CD4-positive, alpha-beta T cell (primary cell): ENCODE measurements around the gene CD200R1L. TPM values are rescaled to one million over a fixed set of nuclear protein-coding genes. Genes with fewer than 3 reads are reported as not detected.
"Not testable (repeated sequence)": the region's sequence is repeated elsewhere in the genome, so short reads cannot be mapped to it uniquely, and the experiment has no call there.

Experiments used
- ATAC-seq: fragments of 200-7000 bp; cut with Tn5 transposase; one replicate; pipeline ENCODE4 v1.10.0; 2022; ENCODE audit warnings: mild to moderate bottlenecking; ENCODE audit not compliant: poor library complexity
- CTCF ChIA-PET: fragments of 350-600 bp; sonication (Branson Sonifier 250); formaldehyde crosslinking; loops from one replicate; lab custom pipeline; 2021; ENCODE audit warnings: antibody characterized with exemption, inconsistent platforms; lab: Charles Lee
- POLR2A ChIA-PET: fragments of 350-600 bp; sonication (Branson Sonifier 250); formaldehyde crosslinking; loops from one replicate; lab custom pipeline; 2021; ENCODE audit warnings: antibody characterized with exemption, inconsistent platforms; lab: Charles Lee
- DNase-seq, 14 experiments: peaks; one replicate each; pipeline ENCODE4 v3.0.0-alpha.2; 2013 to 2020; ENCODE audit warnings: mixed read lengths in 2 of 14
- H3K27ac ChIP-seq, 2 donors: one replicate each; pipeline versions ENCODE4 v1.5.1 to v1.7.0; 2013; ENCODE audit warnings: low read length in 2 of 2, low read depth in 1 of 2, mild to moderate bottlenecking in 1 of 2
- H3K27me3 ChIP-seq, 2 experiments: 1 replicate in 1 of 2; 2 replicates in 1 of 2; pipeline versions ENCODE4 v1.6.1 to v1.7.0; 2013; ENCODE audit warnings: low read length in 2 of 2, control low read depth in 1 of 2, mild to moderate bottlenecking in 1 of 2, moderate library complexity in 1 of 2; ENCODE audit not compliant: insufficient read depth in 2 of 2, control insufficient read depth in 1 of 2
- H3K36me3 ChIP-seq: one replicate; pipeline ENCODE4 v1.6.1; 2013; ENCODE audit warnings: low read length, control low read depth; ENCODE audit not compliant: insufficient read depth
- H3K4me1 ChIP-seq: one replicate; pipeline ENCODE4 v1.6.1; 2013; ENCODE audit warnings: low read length, control low read depth; ENCODE audit not compliant: insufficient read depth
- H3K4me3 ChIP-seq: one replicate; pipeline ENCODE4 v1.5.1; 2013; ENCODE audit warnings: mild to moderate bottlenecking, low read length, moderate library complexity
- H3K9me3 ChIP-seq, 2 experiments: 1 replicate in 1 of 2; 2 replicates in 1 of 2; pipeline versions ENCODE4 v1.6.1 to v1.7.0; 2013; ENCODE audit warnings: low read length in 2 of 2, mild to moderate bottlenecking in 2 of 2, control low read depth in 1 of 2, moderate library complexity in 1 of 2; ENCODE audit not compliant: control insufficient read depth in 1 of 2, insufficient read depth in 1 of 2
- H3K27ac Mint-ChIP-seq: one replicate; pipeline ENCODE4 v1.8.0; 2020; ENCODE audit warnings: mixed read lengths
- H3K27me3 Mint-ChIP-seq: one replicate; pipeline ENCODE4 v1.8.0; 2021; ENCODE audit warnings: mixed read lengths
- H3K36me3 Mint-ChIP-seq: one replicate; pipeline ENCODE4 v1.8.0; 2021; ENCODE audit warnings: low read depth, mixed read lengths
- H3K4me1 Mint-ChIP-seq: one replicate; pipeline ENCODE4 v1.8.0; 2021; ENCODE audit warnings: low read depth, mixed read lengths
- H3K4me3 Mint-ChIP-seq: one replicate; pipeline ENCODE4 v1.8.0; 2020; ENCODE audit warnings: mild to moderate bottlenecking, mixed read lengths
- H3K9me3 Mint-ChIP-seq: one replicate; pipeline ENCODE4 v1.8.0; 2020; ENCODE audit warnings: mixed read lengths
- intact Hi-C, 2 experiments: fragments of 100-400 bp; cut with DNase I in 1 of 2; cut with micrococcal nuclease in 1 of 2; formaldehyde crosslinking; loops; one replicate each; pipeline versions ENCODE4 v1.15.1 to v1.9.0; 2023 to 2025; cut with DNase I, micrococcal nuclease
- total RNA-seq, 174 experiments: library from RNA in 2 of 174; stranded (reverse) in 2 of 174; gene quantifications; one replicate each; pipeline ENCODE4 v1.2.3 and lab custom pipeline; 2021 to 2026
- TF ChIP-seq, protein P1 (sequence below): fragments of 200-600 bp; IDR thresholded peaks from one replicate; pipeline ENCODE4 v1.8.0; 2022; ENCODE audit warnings: antibody characterized with exemption, mild to moderate bottlenecking

The CD200R1L gene
- total RNA-seq, 2 experiments from 2014 or later = 0.17 TPM; not detected in 1

DNA sequence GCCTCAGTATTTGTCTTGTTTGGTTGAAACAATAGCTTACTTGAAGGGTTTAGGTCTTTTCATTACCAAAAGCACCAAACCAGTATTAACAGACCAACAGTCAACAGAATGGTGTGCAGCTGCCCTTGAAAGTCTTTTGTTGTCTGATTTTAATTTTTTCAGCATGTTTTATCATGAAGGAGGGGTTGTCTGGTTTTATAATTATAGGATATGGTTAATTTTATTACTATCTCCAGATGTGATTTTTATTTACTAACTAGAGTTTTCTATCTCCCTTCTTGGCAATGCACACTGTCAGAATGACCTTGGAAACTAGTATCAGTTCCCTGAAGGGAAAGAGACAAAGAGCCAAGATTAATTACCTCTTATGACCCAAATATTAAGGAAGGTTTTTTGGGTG lies 9.2 kb upstream of the CD200R1L start:
- TF ChIP-seq, protein P1, sequence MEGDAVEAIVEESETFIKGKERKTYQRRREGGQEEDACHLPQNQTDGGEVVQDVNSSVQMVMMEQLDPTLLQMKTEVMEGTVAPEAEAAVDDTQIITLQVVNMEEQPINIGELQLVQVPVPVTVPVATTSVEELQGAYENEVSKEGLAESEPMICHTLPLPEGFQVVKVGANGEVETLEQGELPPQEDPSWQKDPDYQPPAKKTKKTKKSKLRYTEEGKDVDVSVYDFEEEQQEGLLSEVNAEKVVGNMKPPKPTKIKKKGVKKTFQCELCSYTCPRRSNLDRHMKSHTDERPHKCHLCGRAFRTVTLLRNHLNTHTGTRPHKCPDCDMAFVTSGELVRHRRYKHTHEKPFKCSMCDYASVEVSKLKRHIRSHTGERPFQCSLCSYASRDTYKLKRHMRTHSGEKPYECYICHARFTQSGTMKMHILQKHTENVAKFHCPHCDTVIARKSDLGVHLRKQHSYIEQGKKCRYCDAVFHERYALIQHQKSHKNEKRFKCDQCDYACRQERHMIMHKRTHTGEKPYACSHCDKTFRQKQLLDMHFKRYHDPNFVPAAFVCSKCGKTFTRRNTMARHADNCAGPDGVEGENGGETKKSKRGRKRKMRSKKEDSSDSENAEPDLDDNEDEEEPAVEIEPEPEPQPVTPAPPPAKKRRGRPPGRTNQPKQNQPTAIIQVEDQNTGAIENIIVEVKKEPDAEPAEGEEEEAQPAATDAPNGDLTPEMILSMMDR = no peak
- POLR2A ChIA-PET = no interaction called here
- no peaks in the 10 kb centered on the region for H3K36me3 ChIP-seq
- CTCF ChIA-PET = no interaction called here
- no peak overlapping the region for H3K4me3 Mint-ChIP-seq
- peaks cover 29% of the 10 kb centered on the region for H3K4me1 Mint-ChIP-seq
- H3K4me3 ChIP-seq = no peak overlapping the region
- H3K4me1 ChIP-seq = peaks cover 12% of the 10 kb centered on the region
- H3K27me3 ChIP-seq = no peaks in the 10 kb centered on the region
- peak overlapping the region; percentile 45 for H3K27ac Mint-ChIP-seq
- H3K27ac ChIP-seq = no peak overlapping the region
- DNase-seq (no peak), ATAC-seq (no peak)
- peaks cover 12% of the 10 kb centered on the region for H3K36me3 Mint-ChIP-seq
- no peaks in the 10 kb centered on the region for H3K27me3 Mint-ChIP-seq
- intact Hi-C loops = no loop called here
- peaks cover 0 to 12% of the 10 kb centered on the region in 2 experiments for H3K9me3 ChIP-seq
- H3K9me3 Mint-ChIP-seq = peaks cover 19% of the 10 kb centered on the region

DNA sequence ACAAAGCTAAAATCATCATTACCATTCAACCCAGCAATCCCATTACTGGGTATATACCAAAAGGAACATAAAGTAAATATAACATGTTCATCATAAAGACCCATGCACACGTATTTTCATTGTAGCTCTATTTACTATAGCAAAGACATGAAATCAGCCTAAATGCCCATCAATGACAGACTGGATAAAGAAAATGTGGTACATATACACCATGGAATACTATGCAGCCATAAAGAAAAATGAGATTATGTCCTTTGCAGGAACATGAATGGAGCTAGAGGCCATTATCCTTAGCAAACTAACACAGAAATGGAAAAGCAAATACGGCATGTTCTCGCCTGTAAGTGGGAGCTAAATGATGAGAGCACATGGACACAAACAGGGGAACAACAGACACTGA lies 8.4 kb upstream of the CD200R1L start:
- Mint-ChIP-seq H3K9me3 (peaks cover 22% of the 10 kb centered on the region), H3K36me3 (peaks cover 12% of the 10 kb centered on the region), H3K4me1 (peaks cover 29% of the 10 kb centered on the region)
- DNase-seq, H3K27ac ChIP-seq, intact Hi-C loops, H3K27me3 Mint-ChIP-seq, H3K4me3 Mint-ChIP-seq, H3K27me3 ChIP-seq, H3K4me3 ChIP-seq, ATAC-seq, H3K36me3 ChIP-seq, H3K27ac Mint-ChIP-seq, POLR2A ChIA-PET: not testable (repeated sequence)
- CTCF ChIA-PET = interaction anchor here (1.2 kb wide), 1 partner anchor 29 kb away, joined by 3 read pairs; no protein-coding TSS in a partner anchor
- Histone ChIP-seq H3K4me1 (peaks cover 12% of the 10 kb centered on the region), H3K9me3 (peaks cover 0 to 17% of the 10 kb centered on the region in 2 experiments)

DNA sequence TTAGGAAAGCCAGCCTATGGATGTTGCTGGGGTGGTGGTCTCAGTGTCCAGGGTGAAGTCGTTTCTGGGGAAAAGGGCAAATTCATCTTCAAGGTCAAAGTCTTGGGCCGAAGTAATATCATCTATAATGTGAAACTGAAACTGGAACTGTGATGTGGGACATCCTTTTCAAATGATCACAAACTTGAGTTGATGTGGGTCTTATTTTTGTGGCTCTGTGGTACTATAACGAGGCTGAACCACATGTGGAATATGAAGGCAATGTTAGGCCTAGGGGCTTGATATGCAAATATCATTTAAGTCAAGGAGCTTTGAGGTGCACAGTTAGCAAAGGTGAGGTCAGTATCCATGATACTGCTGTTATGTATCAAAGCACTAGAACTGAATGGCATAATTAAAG lies 1.5 kb upstream of the CD200R1L start:
- Mint-ChIP-seq H3K36me3 (peaks cover 12% of the 10 kb centered on the region), H3K4me1 (peaks cover 24% of the 10 kb centered on the region), H3K9me3 (peaks cover 26% of the 10 kb centered on the region), H3K4me3 (peak overlapping the region; percentile 15), H3K27ac (peak overlapping the region; percentile 9), H3K27me3 (no peaks in the 10 kb centered on the region)
- H3K27ac ChIP-seq = peak overlapping the region in 1 of 2 donors; percentile 44
- no peak overlapping the region for H3K4me3 ChIP-seq
- ChIA-PET POLR2A (interaction anchor here (1.4 kb wide), 1 partner anchor 75 kb away, joined by 3 read pairs; no protein-coding TSS in a partner anchor), CTCF (no interaction called here)
- H3K9me3 ChIP-seq = peaks cover 9 to 17% of the 10 kb centered on the region in 2 experiments
- TF ChIP-seq, protein P1 = no peak
- no peak for ATAC-seq
- no peaks in the 10 kb centered on the region for H3K27me3 ChIP-seq
- peak in 2 of 14 experiments; percentile 19 to 73 for DNase-seq
- H3K4me1 ChIP-seq = peaks cover 20% of the 10 kb centered on the region
- no peaks in the 10 kb centered on the region for H3K36me3 ChIP-seq
- intact Hi-C loops = no loop called here

DNA sequence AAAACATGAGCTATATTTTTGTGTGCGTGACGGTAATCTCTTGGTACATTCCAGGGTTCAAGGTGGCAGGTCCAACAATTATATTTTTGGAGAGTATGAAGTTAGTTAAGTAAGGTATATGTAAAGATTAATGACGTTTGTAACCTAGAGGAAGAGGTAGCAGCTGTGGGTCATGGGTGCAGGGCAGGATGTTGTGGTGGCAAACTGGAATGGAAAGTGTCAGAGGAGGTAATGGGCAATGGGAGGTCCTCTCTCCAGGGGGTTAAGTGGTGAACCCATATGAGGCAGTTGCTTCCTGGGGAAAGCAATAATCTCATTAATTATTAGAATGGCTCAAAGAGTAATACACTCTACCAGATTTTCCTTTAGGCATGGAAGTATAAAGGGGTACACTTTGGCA lies 1.0 kb upstream of the CD200R1L start:
- ChIA-PET POLR2A (interaction anchor here (0.6 to 1.4 kb wide), 3 partner anchors 18 to 74 kb away, joined by 3 to 6 read pairs (median 3); no protein-coding TSS in a partner anchor), CTCF (no interaction called here)
- H3K4me3 ChIP-seq = no peak overlapping the region
- peak overlapping the region; percentile 9 for H3K27ac Mint-ChIP-seq
- peak overlapping the region; percentile 15 for H3K4me3 Mint-ChIP-seq
- no peaks in the 10 kb centered on the region for H3K27me3 Mint-ChIP-seq
- TF ChIP-seq, protein P1 = no peak
- peaks cover 24% of the 10 kb centered on the region for H3K4me1 Mint-ChIP-seq
- peaks cover 26% of the 10 kb centered on the region for H3K9me3 Mint-ChIP-seq
- no peaks in the 10 kb centered on the region for H3K27me3 ChIP-seq
- ATAC-seq (peak; percentile 67), DNase-seq (peak in 5 of 14 experiments; percentile 29 to 88 (median 33))
- intact Hi-C loops = no loop called here
- H3K4me1 ChIP-seq = peaks cover 20% of the 10 kb centered on the region
- H3K9me3 ChIP-seq = peaks cover 9 to 20% of the 10 kb centered on the region in 2 experiments
- H3K27ac ChIP-seq = peak overlapping the region in 1 of 2 donors; percentile 44
- H3K36me3 ChIP-seq = no peaks in the 10 kb centered on the region
- H3K36me3 Mint-ChIP-seq = peaks cover 12% of the 10 kb centered on the region
